NCI-H2171 (cell line): Measurements from ENCODE around the gene PGAP6.
A peak's percentile ranks its signal among the peaks of the same experiment; 100 is the strongest.
"Not testable (repeated sequence)": the region's sequence is repeated elsewhere in the genome, so short reads cannot be mapped to it uniquely, and the experiment has no call there.

Experiments
- DNase-seq: peaks from one replicate; lab custom pipeline; 2025; lab: John Stamatoyannopoulos, UW

The PGAP6 gene

GRCh38 chr16:381789-382717, at the start of gene PGAP6:
Gene PGAP6, minus strand, starts transcription at chr16:381978. Its CDS starts 157 bp downstream, at chr16:381821.
- peak; percentile 68 for DNase-seq

GRCh38 chr16:430904-431303, 49.1 kb upstream of the PGAP6 start:
- DNase-seq, result no peak

GRCh38 chr16:427250-427649, 45.5 kb upstream of the PGAP6 start:
- DNase-seq, result no peak

- no peak for DNase-seq
Observed at GRCh38 chr16:426906-427249, 45.1 kb upstream of the PGAP6 start.

GRCh38 chr16:426115-426905, 44.5 kb upstream of the PGAP6 start:
- DNase-seq, result no peak

GRCh38 chr16:425740-426114, 43.9 kb upstream of the PGAP6 start:
- peak; percentile 33 for DNase-seq

- DNase-seq, result peak; percentile 78
Observed at GRCh38 chr16:425082-425718, 43.4 kb upstream of the PGAP6 start, which contains the start of gene RAB11FIP3. Gene RAB11FIP3, plus strand, starts transcription at chr16:425649. Its CDS starts 358 bp downstream, at chr16:426007.

GRCh38 chr16:424623-425081, 42.9 kb upstream of the PGAP6 start:
- DNase-seq, result no peak

- no peak for DNase-seq
Observed at GRCh38 chr16:424033-424622, 42.4 kb upstream of the PGAP6 start.

GRCh38 chr16:422179-422578, 40.4 kb upstream of the PGAP6 start:
- not testable (repeated sequence) for DNase-seq

- DNase-seq, result not testable (repeated sequence)
Observed at GRCh38 chr16:415170-415498, 33.4 kb upstream of the PGAP6 start.

- no peak for DNase-seq
Observed at GRCh38 chr16:414395-415169, 32.8 kb upstream of the PGAP6 start.

- no peak for DNase-seq
Observed at GRCh38 chr16:411576-412265, 29.9 kb upstream of the PGAP6 start.

GRCh38 chr16:410516-411178, 28.9 kb upstream of the PGAP6 start:
- DNase-seq, result no peak

GRCh38 chr16:407253-407652, 25.5 kb upstream of the PGAP6 start:
- DNase-seq, result no peak

- DNase-seq, result no peak
Observed at GRCh38 chr16:405548-406506, 24.0 kb upstream of the PGAP6 start.

- DNase-seq, result no peak
Observed at GRCh38 chr16:404971-405486, 23.3 kb upstream of the PGAP6 start.

GRCh38 chr16:401468-402348, 19.9 kb upstream of the PGAP6 start, which contains the start of gene DECR2:
Gene DECR2, plus strand, starts transcription at chr16:401885. Its CDS starts 79 bp downstream, at chr16:401964.
- DNase-seq, result peak; percentile 93
